Mesothelial cell of epicardium (in vitro differentiated cells): Measurements from ENCODE around the gene CCIN. TPM values are rescaled to one million over a fixed set of nuclear protein-coding genes. Genes with fewer than 3 reads are reported as not detected.

Experiments
- DNase-seq, 2 experiments: peaks; one replicate each; pipeline ENCODE4 v3.0.0; 2021; ENCODE audit warnings: low spot score in 2 of 2; ENCODE audit not compliant: unreplicated experiment in 2 of 2
- H3K27ac Mint-ChIP-seq: 2 replicates; pipeline ENCODE4 v1.8.0; 2021; ENCODE audit warnings: mixed read lengths
- H3K27me3 Mint-ChIP-seq: 2 replicates; pipeline ENCODE4 v1.8.0; 2021; ENCODE audit warnings: low read depth, mixed read lengths
- H3K36me3 Mint-ChIP-seq: 2 replicates; pipeline ENCODE4 v1.8.0; 2021; ENCODE audit warnings: mixed read lengths
- H3K4me1 Mint-ChIP-seq: 2 replicates; pipeline ENCODE4 v1.8.0; 2021; ENCODE audit warnings: mixed read lengths
- H3K4me3 Mint-ChIP-seq: 2 replicates; pipeline ENCODE4 v1.8.0; 2021; ENCODE audit warnings: mild to moderate bottlenecking, moderate library complexity, mixed read lengths
- H3K9me3 Mint-ChIP-seq: 2 replicates; pipeline ENCODE4 v1.8.0; 2021; ENCODE audit warnings: mixed read lengths
- CTCF ChIP-seq: fragments of 200-600 bp; sonication (generic); IDR thresholded peaks from one replicate; pipeline ENCODE4 v1.5.0; 2021; ENCODE audit warnings: antibody characterized with exemption; ENCODE audit not compliant: unreplicated experiment
- total RNA-seq: library from RNA; stranded (reverse); gene quantifications from 3 replicates; pipeline ENCODE4 v1.2.1, GENCODE V29; 2021

CCIN gene
- total RNA-seq, 1 donor from 2014 or later, result 0.40 TPM

DNA sequence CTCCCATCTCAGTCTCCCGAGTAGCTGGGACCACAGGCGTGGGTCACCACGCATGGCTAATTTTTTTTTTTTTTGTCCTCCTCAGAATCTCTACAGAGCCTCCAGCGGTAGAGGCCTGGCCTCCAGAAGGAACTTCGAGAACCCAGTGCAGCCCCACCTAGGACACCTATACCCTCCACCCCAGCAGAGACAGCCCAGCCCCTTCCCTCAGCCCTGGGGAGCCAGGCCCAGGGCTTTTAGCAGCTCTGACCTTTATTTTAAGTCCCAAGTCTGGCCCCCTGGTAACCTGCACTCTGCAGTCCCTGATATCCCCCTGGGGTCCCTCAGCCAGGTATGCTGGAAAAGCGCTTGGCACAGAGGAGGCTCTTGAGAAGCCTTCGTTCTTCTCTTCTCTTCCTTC, 27.4 kb upstream of the CCIN start:
- TF ChIP-seq CTCF, result no peak
- Mint-ChIP-seq H3K27me3 (peaks cover 19% of the 10 kb centered on the region), H3K4me1 (peaks cover 31% of the 10 kb centered on the region), H3K36me3 (peaks cover 14% of the 10 kb centered on the region), H3K27ac (no peak overlapping the region), H3K4me3 (no peak overlapping the region), H3K9me3 (peaks cover 13% of the 10 kb centered on the region)
- DNase-seq, result no peak

DNA sequence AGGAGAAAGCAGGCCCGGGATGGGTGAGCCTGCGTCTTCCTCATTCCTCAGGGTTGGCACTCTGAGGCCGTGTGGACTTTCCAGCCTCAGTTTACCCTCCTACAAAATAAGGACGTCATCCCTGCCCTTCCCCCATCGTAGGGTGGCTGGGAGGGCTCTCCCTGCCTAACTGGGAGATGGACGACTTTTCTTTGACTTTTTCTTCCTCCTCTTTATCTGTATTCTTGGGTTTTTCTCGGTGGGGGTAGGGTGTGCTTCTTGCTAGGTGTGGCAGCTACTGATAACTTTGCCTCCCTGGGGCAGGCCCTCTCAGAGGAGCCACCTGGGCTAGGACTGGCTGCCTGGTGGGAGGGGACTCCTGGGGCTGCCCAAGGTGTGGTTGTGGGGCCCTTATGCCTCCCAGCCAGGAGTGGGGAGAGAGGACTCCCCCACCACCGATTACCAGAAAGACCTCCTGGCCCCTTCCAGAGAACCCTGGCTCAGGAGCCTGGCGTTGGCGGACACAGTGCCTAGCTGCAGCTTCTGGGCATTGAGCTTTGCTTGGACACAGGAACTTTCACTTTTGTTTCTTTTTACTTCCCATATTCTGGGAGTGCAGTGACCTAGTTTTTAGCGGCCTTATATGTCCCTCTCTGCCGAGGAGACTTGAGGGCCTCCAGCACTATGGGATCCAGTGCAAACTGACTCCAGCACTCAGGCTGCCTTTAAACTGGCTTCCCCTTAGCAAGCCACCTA, 26.5 kb upstream of the CCIN start:
- H3K27ac Mint-ChIP-seq, result no peak overlapping the region
- peaks cover 11% of the 10 kb centered on the region for H3K27me3 Mint-ChIP-seq
- H3K36me3 Mint-ChIP-seq, result peaks cover 19% of the 10 kb centered on the region
- no peak for DNase-seq
- H3K9me3 Mint-ChIP-seq, result peaks cover 13% of the 10 kb centered on the region
- H3K4me3 Mint-ChIP-seq, result no peak overlapping the region
- no peak for TF ChIP-seq CTCF
- peaks cover 28% of the 10 kb centered on the region for H3K4me1 Mint-ChIP-seq

- Mint-ChIP-seq H3K9me3 (peaks cover 13% of the 10 kb centered on the region), H3K27ac (no peak overlapping the region), H3K4me3 (no peak overlapping the region), H3K27me3 (peaks cover 8% of the 10 kb centered on the region), H3K4me1 (peaks cover 25% of the 10 kb centered on the region), H3K36me3 (peaks cover 19% of the 10 kb centered on the region)
- TF ChIP-seq CTCF, result no peak
- DNase-seq, result no peak
Measured at GRCh38 chr9:36143245-36143641, 25.9 kb upstream of the CCIN start.

DNA sequence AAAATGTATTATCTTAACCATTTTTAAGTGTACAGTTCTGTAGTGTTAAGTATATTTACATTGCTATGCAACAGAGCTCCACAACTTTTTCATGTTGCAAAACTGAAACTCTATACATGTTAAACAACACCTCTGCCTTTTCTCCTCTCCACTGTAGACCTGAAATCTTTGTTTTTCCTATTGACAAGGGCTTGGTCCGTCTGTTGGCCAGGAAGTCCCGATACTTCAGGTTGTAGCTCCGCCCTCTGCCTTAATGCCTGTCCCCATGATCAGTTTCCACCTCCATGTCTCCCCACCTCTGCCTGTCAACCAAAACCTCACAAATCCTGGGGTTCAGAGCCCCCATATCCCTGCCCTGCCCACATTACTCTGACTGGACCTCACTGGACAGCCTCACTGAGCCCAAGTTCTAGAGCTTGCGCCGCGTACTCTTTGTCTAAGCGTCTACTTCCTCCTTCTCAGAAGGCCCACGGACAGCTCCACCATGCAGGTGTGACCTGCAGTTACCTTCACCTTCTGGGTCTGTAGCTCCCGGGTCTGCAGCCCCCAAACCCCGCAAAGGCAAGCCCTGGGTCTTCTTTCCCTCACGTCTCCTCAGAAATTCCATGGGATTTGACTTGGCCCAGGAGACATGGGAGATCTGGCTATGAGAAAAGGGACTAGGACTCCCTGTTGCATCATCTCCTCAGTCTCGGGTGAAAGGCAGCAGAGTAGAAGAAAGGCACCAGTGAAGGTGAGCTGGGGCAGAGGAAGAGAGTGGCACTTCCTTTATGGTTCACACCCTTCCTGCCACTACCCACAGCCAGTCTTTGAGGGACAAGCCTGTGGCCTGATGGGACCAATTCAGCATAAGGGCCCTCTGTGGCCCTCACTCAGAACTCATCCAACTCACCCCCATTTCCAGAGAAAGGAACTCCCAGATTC, 24.6 kb upstream of the CCIN start:
- Mint-ChIP-seq H3K27ac (no peak overlapping the region), H3K4me3 (no peak overlapping the region), H3K36me3 (peaks cover 19% of the 10 kb centered on the region), H3K9me3 (peaks cover 13% of the 10 kb centered on the region), H3K27me3 (no peaks in the 10 kb centered on the region), H3K4me1 (peaks cover 29% of the 10 kb centered on the region)
- DNase-seq, result no peak
- no peak for TF ChIP-seq CTCF

GRCh38 chr9:36145970-36146369, 23.2 kb upstream of the CCIN start:
- Mint-ChIP-seq H3K27me3 (no peaks in the 10 kb centered on the region), H3K4me1 (peaks cover 22% of the 10 kb centered on the region), H3K27ac (no peak overlapping the region), H3K4me3 (no peak overlapping the region), H3K36me3 (peaks cover 23% of the 10 kb centered on the region), H3K9me3 (peaks cover 13% of the 10 kb centered on the region)
- DNase-seq, result no peak
- no peak for TF ChIP-seq CTCF
